Stimulated activated CD4-positive, alpha-beta T cell treated with anti-CD3 and anti-CD28 coated beads, TNF-alpha, amount 100 ng/mL, for 1 hour (primary cell): ENCODE results near the gene RNF6.

Experiments
- DNase-seq, 3 donors: peaks; one replicate each; pipeline ENCODE4 v3.0.0-alpha.2; 2020; ENCODE audit warnings: low read depth in 3 of 3, low spot score in 1 of 3

The RNF6 gene

DNA sequence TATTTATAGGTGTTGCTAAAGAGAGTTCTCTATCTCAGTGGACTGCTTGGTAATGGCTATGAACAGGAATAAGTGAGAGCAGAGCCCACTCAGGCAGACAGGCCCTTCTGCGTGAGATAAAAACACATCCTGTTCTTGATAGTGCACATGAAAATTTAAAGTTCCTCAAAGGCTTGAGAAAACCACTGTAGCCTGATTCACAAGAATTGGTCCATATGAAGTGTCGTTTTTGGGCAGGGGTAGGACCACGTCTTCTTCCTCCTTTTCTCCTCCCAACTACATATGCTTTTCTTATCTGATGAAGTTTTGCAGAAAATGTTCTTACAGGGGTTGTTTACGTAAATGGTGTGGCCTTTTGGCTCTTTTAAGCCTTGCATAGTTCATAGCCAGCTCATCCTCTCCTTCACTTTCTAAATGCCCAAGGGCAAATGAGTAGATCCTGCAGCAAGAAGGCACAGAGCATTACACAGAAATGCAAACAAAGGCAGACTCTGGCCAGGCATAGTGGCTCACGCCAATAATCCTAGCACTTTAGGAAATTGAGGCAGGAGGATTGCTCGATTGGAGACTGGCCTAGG, 53.8 kb downstream of the RNF6 start:
- no peak for DNase-seq

DNA sequence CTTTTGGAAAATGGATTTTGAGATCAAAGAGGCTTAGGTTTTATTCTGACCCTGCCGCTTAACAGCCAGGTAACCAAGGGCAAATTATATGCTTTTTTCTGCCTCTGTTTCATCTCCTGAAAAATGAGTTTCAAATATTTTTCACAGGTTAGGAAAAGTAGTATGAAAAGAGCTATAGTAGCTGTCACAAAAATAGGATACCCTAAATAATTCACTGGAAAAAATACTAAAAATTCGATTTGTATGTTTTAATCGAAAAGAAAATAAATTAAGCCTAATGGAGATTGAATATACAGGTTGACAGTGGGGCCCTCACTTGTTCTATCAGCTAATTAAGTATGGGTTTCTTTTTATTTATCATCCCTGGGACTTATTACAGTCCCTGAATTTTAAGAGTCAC, 58.3 kb downstream of the RNF6 start:
- DNase-seq = no peak
